Activated CD8-positive, alpha-beta T cell treated with anti-CD3 and anti-CD28 coated beads, Interleukin-2, amount 10 ng/mL, durations not matched to agents 7 days and 5 days (primary cell): ENCODE results near the gene C10orf71. TPM values are rescaled to one million over a fixed set of nuclear protein-coding genes. Genes with fewer than 3 reads are reported as not detected.

Source experiments
- ATAC-seq: fragments of 150-1000 bp; cut with Tn5 transposase; one replicate; pipeline ENCODE4 v1.10.0; 2021; ENCODE audit warnings: moderate library complexity
- CTCF ChIA-PET: fragments of 350-600 bp; sonication (Branson Sonifier 250); formaldehyde crosslinking; loops from one replicate; lab custom pipeline; 2021; ENCODE audit warnings: antibody characterized with exemption; lab: Charles Lee
- POLR2A ChIA-PET: fragments of 350-600 bp; sonication (Branson Sonifier 250); formaldehyde crosslinking; loops from one replicate; lab custom pipeline; 2021; ENCODE audit warnings: antibody characterized with exemption; lab: Charles Lee
- DNase-seq: peaks from one replicate; pipeline ENCODE4 v3.0.0-alpha.2; 2020
- H3K27ac Mint-ChIP-seq: one replicate; pipeline ENCODE4 v1.8.0; 2021; ENCODE audit warnings: mild to moderate bottlenecking, mixed read lengths
- H3K27me3 Mint-ChIP-seq: one replicate; pipeline ENCODE4 v1.8.0; 2021; ENCODE audit warnings: low read depth, mixed read lengths
- H3K36me3 Mint-ChIP-seq: one replicate; pipeline ENCODE4 v1.8.0; 2021; ENCODE audit warnings: low read depth, mixed read lengths
- H3K4me1 Mint-ChIP-seq: one replicate; pipeline ENCODE4 v1.8.0; 2021; ENCODE audit warnings: low read depth, mixed read lengths
- H3K4me3 Mint-ChIP-seq: one replicate; pipeline ENCODE4 v1.8.0; 2021; ENCODE audit warnings: mild to moderate bottlenecking, mixed read lengths
- H3K9me3 Mint-ChIP-seq: one replicate; pipeline ENCODE4 v1.8.0; 2022; ENCODE audit warnings: mixed read lengths; ENCODE audit not compliant: insufficient read depth
- total RNA-seq, 2 experiments: library from RNA; stranded (reverse); gene quantifications; one replicate each; pipeline ENCODE4 v1.2.3, GENCODE V29; 2021

Gene C10orf71
- total RNA-seq, 2 experiments from 2014 or later, result not detected

DNA sequence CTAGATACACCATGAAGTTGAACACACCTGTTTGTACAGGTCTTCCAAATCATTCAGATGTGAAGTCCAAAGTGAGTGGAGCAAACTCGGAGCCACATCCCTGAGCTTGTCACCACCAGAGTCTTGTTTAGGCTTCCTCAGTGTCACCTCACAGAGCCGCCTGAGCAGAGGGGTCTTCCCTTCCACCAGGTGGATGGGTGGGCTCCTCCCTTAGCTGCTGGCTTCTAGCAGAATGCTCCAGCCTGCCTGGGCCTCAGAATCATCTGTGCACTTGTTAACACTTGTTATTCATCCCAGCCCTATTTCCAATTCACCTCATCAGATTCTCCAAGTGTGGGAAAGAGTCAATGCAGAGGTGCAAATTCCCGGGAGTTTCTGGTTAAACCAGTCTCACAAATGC lies 32.5 kb downstream of the C10orf71 start:
- ATAC-seq (no peak), DNase-seq (no peak)
- ChIA-PET CTCF (no interaction called here), POLR2A (no interaction called here)
- Mint-ChIP-seq H3K27me3 (peaks cover 14% of the 10 kb centered on the region), H3K27ac (no peak overlapping the region), H3K4me1 (peaks cover 17% of the 10 kb centered on the region), H3K36me3 (peaks cover 17% of the 10 kb centered on the region), H3K9me3 (peaks cover 13% of the 10 kb centered on the region), H3K4me3 (no peak overlapping the region)

DNA sequence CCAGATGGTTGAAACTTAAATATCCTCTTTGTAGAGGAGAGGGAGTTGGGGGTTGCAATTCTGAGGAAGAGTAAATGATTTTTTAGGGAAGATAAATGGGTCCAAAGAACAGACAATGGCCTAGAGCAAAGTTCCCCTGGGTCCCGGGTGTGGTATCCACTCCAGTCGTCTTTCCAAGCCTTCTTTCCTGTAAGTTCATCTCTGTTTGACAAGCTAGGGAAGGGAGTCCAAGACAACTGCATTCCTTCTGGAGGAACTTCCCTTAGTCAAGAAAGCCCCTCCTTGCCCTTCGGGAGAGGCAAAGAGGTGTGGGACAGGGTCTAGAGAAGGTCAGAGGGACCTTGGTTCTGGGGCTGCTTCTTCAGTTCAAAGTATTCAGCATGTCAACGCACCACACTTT lies 33.4 kb downstream of the C10orf71 start:
- peaks cover 14% of the 10 kb centered on the region for H3K27me3 Mint-ChIP-seq
- no peak overlapping the region for H3K4me3 Mint-ChIP-seq
- DNase-seq (no peak), ATAC-seq (no peak)
- H3K9me3 Mint-ChIP-seq, result peaks cover 13% of the 10 kb centered on the region
- H3K36me3 Mint-ChIP-seq, result peaks cover 17% of the 10 kb centered on the region
- ChIA-PET POLR2A (no interaction called here), CTCF (no interaction called here)
- H3K27ac Mint-ChIP-seq, result no peak overlapping the region
- peaks cover 17% of the 10 kb centered on the region for H3K4me1 Mint-ChIP-seq

DNA sequence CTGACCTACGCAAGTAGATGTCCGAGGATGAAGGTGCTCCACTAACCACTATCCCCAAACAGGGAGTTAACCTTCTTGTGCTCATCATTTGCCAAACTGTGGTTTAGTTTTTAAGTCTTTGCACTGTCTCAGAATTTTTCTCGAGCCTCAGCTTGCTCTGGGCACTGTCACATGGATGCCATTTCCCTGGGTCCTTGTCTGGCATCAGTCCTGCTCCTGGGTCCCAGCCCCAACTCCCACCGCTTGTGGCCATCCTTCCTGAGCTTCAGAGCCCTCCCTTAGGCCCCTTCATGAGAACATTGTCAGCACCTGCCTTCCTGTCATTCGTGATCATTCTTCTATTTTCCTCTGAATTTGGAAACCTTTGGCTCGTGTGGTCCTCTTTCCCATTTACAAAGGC lies 33.8 kb downstream of the C10orf71 start:
- ChIA-PET POLR2A (no interaction called here), CTCF (no interaction called here)
- Mint-ChIP-seq H3K36me3 (peaks cover 17% of the 10 kb centered on the region), H3K4me1 (peaks cover 17% of the 10 kb centered on the region), H3K27me3 (peaks cover 18% of the 10 kb centered on the region), H3K27ac (no peak overlapping the region), H3K4me3 (no peak overlapping the region), H3K9me3 (peaks cover 13% of the 10 kb centered on the region)
- ATAC-seq (no peak), DNase-seq (no peak)

DNA sequence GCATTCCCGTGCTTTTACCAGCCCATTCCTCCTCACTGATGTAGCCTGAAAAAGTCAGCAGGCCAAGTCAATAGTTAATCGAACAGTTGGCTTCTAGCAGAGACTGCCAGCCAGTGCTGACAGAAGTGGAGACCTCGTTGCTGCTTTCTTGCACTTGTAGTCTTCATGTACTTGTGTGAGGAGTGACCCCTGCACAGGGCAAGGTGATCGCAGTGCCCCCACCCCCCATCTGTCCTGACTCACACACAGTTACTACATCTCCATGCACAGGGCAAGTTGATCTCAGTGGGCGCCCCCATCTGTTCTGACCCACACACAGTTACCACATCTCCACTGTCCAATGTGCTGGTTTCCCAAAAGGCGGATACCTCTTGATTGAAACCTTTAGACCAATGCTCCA lies 34.2 kb downstream of the C10orf71 start:
- H3K4me3 Mint-ChIP-seq, result no peak overlapping the region
- CTCF ChIA-PET, result no interaction called here
- DNase-seq (no peak), ATAC-seq (no peak)
- peaks cover 17% of the 10 kb centered on the region for H3K36me3 Mint-ChIP-seq
- POLR2A ChIA-PET, result no interaction called here
- H3K4me1 Mint-ChIP-seq, result peaks cover 17% of the 10 kb centered on the region
- peaks cover 13% of the 10 kb centered on the region for H3K9me3 Mint-ChIP-seq
- no peak overlapping the region for H3K27ac Mint-ChIP-seq
- H3K27me3 Mint-ChIP-seq, result peaks cover 19% of the 10 kb centered on the region

DNA sequence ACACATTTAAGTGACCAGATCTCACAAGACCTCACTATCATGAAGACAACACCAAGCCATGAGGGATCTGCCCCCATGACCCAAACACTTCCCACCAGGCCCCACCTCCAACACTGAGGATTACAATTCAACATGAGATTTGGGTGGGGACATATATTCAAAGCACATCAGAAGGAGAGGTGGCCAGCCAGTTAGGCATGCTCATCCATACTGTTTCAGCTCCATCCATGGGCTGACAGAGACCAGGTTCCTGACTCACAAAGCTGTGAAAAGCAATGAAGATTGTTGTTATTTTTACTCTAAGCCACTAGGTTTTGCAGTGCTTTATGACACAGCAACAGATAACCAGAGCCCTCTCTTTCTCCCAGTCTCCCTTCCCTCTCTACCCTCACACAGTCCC lies 36.0 kb downstream of the C10orf71 start:
- ChIA-PET POLR2A (no interaction called here), CTCF (no interaction called here)
- ATAC-seq (no peak), DNase-seq (no peak)
- Mint-ChIP-seq H3K27ac (peak overlapping the region; percentile 94), H3K4me3 (peak overlapping the region; percentile 16), H3K9me3 (peaks cover 13% of the 10 kb centered on the region), H3K4me1 (peaks cover 17% of the 10 kb centered on the region), H3K27me3 (peaks cover 19% of the 10 kb centered on the region), H3K36me3 (peaks cover 17% of the 10 kb centered on the region)

DNA sequence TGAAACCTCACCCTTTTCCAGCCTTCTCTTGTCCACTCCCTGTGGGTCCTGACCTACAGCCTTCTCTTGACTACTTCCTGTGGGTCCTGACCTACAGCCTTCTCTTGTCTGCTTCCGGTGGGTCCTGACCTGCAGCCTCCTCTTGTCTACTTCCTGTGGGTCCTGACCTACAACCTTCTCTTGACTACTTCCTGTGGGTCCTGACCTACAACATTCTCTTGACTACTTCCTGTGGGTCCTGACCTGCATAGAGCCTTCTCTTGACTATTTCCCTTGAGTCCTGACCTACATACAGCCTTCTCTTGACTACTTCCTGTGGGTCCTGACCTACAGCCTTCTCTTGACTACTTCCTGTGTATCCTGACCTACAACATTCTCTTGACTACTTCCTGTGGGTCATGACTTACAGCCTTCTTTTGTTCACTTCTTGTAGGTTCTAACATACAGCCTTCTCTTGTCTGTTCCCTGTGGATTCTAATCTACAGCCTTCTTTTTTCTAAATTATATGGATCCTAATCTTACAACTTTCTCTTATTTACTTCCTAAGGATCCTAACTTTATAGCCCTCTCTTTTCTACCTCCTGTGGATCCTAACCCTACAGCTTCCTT lies 36.5 kb downstream of the C10orf71 start:
- ATAC-seq (peak; percentile 63), DNase-seq (peak; percentile 36)
- ChIA-PET CTCF (no interaction called here), POLR2A (no interaction called here)
- H3K27me3 Mint-ChIP-seq, result peaks cover 18% of the 10 kb centered on the region
- peaks cover 17% of the 10 kb centered on the region for H3K36me3 Mint-ChIP-seq
- H3K4me1 Mint-ChIP-seq, result peaks cover 17% of the 10 kb centered on the region
- peaks cover 13% of the 10 kb centered on the region for H3K9me3 Mint-ChIP-seq
- peak overlapping the region; percentile 16 for H3K4me3 Mint-ChIP-seq
- H3K27ac Mint-ChIP-seq, result peak overlapping the region; percentile 94

DNA sequence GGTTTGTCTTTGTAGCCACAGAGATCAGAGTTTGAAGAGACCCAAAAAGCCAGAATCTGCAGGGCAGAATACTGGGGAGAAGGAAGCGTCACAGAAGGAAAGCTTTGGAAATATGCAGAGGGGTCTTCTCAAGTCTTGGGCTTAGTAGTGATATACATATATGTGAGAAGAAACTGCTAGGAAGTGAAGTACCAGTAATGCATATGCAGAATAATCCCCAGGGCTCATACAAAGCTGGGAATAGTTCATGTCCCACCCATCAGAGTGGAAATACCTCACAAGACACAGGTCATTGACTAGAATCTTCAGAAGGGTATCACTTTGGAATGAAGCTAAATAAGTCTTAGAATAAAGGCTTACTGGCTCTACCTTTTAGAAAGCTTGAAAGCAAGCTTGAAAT lies 39.6 kb downstream of the C10orf71 start:
- peaks cover 12% of the 10 kb centered on the region for H3K9me3 Mint-ChIP-seq
- CTCF ChIA-PET, result no interaction called here
- no peak for ATAC-seq
- H3K4me3 Mint-ChIP-seq, result no peak overlapping the region
- H3K36me3 Mint-ChIP-seq, result peaks cover 17% of the 10 kb centered on the region
- H3K27ac Mint-ChIP-seq, result no peak overlapping the region
- POLR2A ChIA-PET, result no interaction called here
- H3K27me3 Mint-ChIP-seq, result peaks cover 28% of the 10 kb centered on the region
- no peak for DNase-seq
- peaks cover 17% of the 10 kb centered on the region for H3K4me1 Mint-ChIP-seq

DNA sequence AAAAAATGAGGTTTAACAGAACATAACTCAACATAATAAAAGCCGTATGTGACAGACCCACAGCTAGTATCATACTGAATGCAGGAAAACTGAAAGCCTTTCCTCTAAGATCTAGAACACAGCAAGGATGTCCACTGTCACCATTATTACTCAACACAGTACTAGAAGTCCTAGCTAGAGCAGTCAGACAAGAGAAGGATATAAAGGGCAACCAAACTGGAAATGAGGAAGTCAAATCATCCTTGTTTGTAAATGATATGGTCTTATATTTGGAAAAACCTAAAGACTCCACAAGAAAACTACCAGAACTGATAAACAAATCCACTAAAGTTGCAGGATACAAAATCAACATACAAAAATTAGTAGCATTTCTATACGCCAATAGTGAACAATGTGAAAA lies 45.9 kb downstream of the C10orf71 start:
- H3K4me3 Mint-ChIP-seq, result no peak overlapping the region
- DNase-seq (no peak), ATAC-seq (no peak)
- no peaks in the 10 kb centered on the region for H3K4me1 Mint-ChIP-seq
- no peak overlapping the region for H3K27ac Mint-ChIP-seq
- no peaks in the 10 kb centered on the region for H3K9me3 Mint-ChIP-seq
- H3K27me3 Mint-ChIP-seq, result peaks cover 36% of the 10 kb centered on the region
- no peaks in the 10 kb centered on the region for H3K36me3 Mint-ChIP-seq
- ChIA-PET POLR2A (no interaction called here), CTCF (no interaction called here)

DNA sequence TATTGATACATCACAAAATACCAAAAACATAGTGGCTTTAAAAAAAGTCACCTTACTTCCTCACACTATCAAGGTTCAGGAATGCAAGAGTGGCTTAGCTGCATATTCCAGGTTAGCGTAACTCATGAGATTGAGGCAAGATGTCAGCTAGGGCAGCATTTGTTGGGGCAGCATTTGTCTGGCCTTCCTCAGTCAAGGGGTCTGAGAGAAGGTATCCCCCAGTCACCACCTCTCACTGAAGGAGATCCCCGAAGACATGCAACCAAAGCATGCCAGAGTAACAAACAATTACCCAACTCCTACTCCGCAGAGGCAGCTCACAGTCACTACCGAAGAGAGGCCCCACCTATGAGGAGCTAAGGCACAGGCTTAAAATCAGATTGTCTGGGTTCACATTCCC lies 48.4 kb downstream of the C10orf71 start:
- no peaks in the 10 kb centered on the region for H3K4me1 Mint-ChIP-seq
- H3K36me3 Mint-ChIP-seq, result no peaks in the 10 kb centered on the region
- no peak overlapping the region for H3K27ac Mint-ChIP-seq
- ChIA-PET CTCF (no interaction called here), POLR2A (no interaction called here)
- no peaks in the 10 kb centered on the region for H3K9me3 Mint-ChIP-seq
- ATAC-seq, result no peak
- no peak for DNase-seq
- H3K4me3 Mint-ChIP-seq, result no peak overlapping the region
- peaks cover 32% of the 10 kb centered on the region for H3K27me3 Mint-ChIP-seq

DNA sequence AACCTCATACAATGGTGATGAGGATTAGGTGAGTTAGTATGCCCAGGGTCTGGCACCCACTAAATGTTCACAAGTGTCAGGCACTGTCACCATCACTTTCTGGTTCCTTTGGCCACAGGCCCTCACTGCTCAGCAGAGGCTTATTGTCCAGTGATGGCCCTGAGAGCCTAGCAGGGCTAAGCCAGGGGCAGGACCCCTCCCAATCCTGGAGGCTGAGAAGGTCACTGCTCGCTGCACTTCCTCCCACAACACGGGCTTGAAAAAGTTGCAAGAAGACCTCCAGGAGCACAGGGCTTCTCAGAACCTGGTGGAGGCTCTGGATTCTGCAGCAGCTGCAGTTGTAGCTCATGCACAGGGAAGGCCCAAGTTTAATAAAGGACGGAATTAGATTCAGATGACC lies 48.9 kb downstream of the C10orf71 start:
- ATAC-seq (no peak), DNase-seq (no peak)
- no peaks in the 10 kb centered on the region for H3K9me3 Mint-ChIP-seq
- ChIA-PET CTCF (no interaction called here), POLR2A (no interaction called here)
- no peaks in the 10 kb centered on the region for H3K36me3 Mint-ChIP-seq
- peaks cover 27% of the 10 kb centered on the region for H3K27me3 Mint-ChIP-seq
- H3K27ac Mint-ChIP-seq, result no peak overlapping the region
- no peak overlapping the region for H3K4me3 Mint-ChIP-seq
- no peaks in the 10 kb centered on the region for H3K4me1 Mint-ChIP-seq

DNA sequence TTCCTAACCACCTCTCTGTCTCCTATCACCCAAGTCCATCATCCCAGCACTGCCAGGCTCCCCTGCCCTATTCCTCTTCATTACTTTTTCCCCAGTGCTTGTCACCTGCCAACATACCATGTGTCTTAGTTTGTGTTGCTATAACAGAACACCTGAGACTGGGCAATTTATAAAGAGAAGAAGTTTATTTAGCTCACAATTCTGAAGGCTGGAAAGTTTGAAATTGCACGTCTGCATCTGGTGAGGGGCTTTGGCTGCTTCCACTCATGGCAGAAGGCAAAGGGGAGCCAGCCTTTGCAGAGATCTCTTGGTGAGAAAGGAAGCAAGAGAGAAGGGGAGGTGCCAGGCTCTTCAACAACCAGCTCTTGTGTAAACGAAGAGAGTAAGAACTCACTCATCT lies 49.6 kb downstream of the C10orf71 start:
- Mint-ChIP-seq H3K4me1 (no peaks in the 10 kb centered on the region), H3K9me3 (no peaks in the 10 kb centered on the region), H3K27ac (no peak overlapping the region), H3K4me3 (no peak overlapping the region), H3K36me3 (no peaks in the 10 kb centered on the region), H3K27me3 (peaks cover 23% of the 10 kb centered on the region)
- ATAC-seq, result no peak
- DNase-seq, result no peak
- POLR2A ChIA-PET, result no interaction called here
- CTCF ChIA-PET, result no interaction called here

DNA sequence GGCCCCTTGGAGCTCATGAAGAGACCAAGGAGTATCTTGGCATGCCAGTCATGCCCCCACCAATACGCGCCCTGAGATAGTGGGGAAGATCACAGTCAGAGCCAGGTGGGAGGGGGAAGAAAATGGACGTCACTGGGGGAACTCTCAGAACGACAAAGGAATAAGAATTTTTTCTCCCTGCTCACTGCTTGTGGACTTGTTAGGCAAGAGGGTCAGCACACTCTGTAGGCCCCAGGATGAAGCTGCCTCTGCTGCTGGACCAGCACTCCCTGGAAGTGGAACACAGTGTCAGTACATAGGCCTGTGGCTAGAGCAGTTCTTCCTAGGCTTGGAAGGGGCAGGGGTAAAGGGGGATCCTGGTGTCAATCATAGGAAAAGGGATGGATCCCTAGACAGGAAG lies 50.4 kb downstream of the C10orf71 start:
- Mint-ChIP-seq H3K27me3 (peaks cover 19% of the 10 kb centered on the region), H3K4me3 (no peak overlapping the region), H3K36me3 (no peaks in the 10 kb centered on the region), H3K27ac (no peak overlapping the region), H3K4me1 (no peaks in the 10 kb centered on the region), H3K9me3 (no peaks in the 10 kb centered on the region)
- CTCF ChIA-PET, result no interaction called here
- ATAC-seq (no peak), DNase-seq (no peak)
- POLR2A ChIA-PET, result no interaction called here

DNA sequence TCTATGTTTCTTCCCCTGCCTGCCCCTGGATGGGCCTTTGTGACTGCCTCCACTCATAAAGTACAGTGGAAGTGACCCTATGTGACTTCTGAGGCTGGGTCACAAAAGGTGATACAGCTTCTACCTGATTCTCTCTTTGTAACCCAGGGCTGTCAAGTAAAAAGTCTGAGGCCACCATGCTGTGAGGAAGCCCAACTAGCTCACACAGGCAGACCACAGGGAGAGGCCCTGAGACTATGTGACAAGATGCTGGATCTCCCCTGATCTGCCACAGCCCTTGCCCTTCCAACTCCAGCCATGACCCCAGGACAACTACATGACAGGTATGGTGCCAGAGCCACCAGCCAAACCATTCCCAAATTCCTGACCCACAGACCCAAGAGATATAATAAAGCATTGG lies 51.2 kb downstream of the C10orf71 start:
- Mint-ChIP-seq H3K36me3 (no peaks in the 10 kb centered on the region), H3K9me3 (no peaks in the 10 kb centered on the region), H3K4me3 (no peak overlapping the region), H3K27me3 (peaks cover 13% of the 10 kb centered on the region), H3K4me1 (no peaks in the 10 kb centered on the region), H3K27ac (no peak overlapping the region)
- POLR2A ChIA-PET, result no interaction called here
- DNase-seq (no peak), ATAC-seq (no peak)
- CTCF ChIA-PET, result interaction anchor here (0.7 kb wide), 1 partner anchor 428 kb away, joined by 3 read pairs; no protein-coding TSS in a partner anchor
